NOMO-1 treated with DMSO at 0.1 percent for 48 hours (cell line): ENCODE measurements around the gene PPCDC.

Source experiments
- DNase-seq: peaks from one replicate; lab custom pipeline; 2025; ENCODE audit not compliant: unreplicated experiment; lab: John Stamatoyannopoulos, UW

The PPCDC gene

DNA sequence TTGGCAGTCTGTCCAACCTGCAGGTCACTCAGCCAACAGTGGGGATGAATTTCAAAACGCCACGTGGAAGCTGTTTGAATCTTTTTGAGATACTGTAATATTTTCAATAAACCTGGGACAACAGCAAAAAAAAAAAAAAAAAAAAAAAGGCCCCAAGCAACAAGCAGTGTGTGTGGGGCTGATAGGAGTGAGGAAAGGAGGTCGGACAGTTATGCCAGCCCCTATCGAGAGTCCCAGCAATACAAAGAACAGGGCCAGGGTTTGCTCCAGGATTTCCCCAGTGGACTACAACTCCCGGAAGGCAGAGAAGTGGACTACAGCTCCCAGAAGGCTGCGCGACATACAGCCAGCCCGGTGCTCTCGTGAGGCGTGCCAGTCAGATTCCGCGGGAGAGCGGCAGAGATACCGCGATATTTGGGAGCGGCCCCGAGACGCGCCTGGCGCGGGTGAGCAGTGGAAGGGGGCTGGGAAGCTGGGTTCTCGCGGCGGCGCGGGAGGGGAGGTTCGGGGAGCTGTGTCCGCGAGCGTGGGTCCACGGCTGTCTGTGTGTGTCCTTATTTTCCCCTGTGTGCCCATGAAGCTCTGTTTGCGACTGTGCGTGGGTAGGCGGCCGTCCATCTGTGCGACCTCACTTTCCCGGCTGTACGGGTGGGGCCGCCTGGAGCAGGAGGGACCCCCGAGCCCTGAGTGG lies at the start of gene PPCDC:
Gene PPCDC, plus strand, starts transcription at position 410 of the 691 bp plus-strand sequence. CDS start 4,729 bp downstream, outside the sequence.
- peak; percentile 94 for DNase-seq

GRCh38 chr15:74976159-74976558 lies 47.2 kb upstream of the PPCDC start:
- no peak for DNase-seq

GRCh38 chr15:74977599-74977998 lies 45.8 kb upstream of the PPCDC start:
- DNase-seq = no peak

GRCh38 chr15:74978077-74978476 lies 45.3 kb upstream of the PPCDC start:
- DNase-seq = no peak

DNA sequence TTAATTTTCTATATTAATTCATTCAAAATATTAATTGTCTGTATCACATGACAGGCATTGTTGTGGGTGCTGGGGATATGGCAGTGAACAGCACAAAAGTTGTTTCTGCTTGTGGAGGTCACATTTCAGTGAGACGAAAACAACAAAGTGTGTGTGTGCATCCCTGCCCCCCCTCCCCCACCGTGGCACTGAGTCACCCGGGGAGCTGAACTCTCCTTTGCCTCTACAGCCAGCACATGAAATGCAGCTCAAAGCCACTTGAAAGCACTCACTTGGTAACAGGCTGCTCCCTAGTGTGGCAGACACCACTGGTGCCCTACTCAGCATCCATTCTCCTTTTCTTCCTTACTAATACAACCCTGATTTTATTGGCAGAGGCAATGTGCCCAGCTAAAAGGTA lies 44.9 kb upstream of the PPCDC start:
- no peak for DNase-seq

DNA sequence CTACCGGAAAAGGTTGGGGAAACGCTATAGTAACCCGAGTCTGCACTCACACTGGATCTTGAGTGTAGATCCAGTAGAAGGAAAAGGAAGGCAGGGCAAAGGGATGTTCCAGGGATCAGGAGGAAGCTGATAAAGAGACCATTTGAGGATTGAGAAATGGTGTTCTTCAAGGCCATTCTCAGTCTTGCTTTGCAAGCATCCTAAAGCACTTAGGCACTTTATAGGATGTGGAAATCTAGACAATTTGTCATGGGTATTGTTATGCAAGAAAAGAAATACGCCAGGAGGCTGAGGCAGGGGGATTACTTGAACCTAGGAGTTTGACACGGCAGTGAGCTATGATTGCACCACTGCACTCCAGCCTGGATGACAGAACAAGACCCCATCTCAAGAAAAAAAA lies 41.2 kb upstream of the PPCDC start:
- peak; percentile 24 for DNase-seq

DNA sequence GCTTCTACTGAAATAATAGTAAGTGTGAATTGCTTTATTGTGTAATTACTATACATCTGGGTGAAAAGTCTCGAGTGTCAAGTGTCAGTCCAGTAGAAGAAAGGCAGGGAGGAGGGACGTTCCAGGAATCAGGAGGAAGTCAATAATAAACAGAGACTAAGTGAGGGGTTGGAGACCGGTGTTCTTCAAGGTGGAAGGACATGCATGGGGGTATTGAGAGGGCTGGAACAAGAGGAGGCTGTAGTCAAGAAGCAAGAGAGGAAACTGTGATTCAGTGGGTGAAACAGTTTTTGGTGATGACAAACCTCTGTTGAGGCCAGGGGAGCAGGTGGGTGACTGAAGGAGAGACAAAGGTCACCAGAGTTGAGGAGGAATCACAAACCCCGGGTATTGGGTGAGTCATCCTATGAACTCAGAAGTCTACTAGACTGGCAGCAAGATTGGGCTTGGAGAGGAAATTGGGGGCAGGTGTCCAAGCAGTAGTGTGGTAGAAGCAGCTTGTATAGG lies 39.6 kb upstream of the PPCDC start:
- peak; percentile 68 for DNase-seq

GRCh38 chr15:74988007-74988800 lies 35.2 kb upstream of the PPCDC start:
- DNase-seq = peak; percentile 44

GRCh38 chr15:74989527-74989926 lies 33.9 kb upstream of the PPCDC start:
- no peak for DNase-seq

DNA sequence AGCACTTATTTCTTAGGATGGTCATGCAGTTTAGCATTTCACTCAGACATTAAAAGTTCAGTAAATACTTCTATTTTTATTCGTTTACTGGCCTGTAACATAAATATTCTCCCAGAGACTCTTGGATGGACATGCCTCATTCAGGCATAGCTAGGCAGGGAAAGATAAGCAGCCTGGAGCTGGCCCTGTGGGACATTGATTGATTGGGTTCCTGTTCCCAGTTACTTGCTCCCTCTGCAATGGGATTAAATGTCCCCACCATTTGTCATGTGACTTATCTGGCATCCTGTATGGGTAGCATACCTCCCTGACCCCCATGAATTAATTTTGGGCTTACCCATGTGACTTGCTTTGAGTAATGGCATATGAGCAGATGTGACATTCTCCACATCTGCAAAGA lies 30.8 kb upstream of the PPCDC start:
- no peak for DNase-seq

DNA sequence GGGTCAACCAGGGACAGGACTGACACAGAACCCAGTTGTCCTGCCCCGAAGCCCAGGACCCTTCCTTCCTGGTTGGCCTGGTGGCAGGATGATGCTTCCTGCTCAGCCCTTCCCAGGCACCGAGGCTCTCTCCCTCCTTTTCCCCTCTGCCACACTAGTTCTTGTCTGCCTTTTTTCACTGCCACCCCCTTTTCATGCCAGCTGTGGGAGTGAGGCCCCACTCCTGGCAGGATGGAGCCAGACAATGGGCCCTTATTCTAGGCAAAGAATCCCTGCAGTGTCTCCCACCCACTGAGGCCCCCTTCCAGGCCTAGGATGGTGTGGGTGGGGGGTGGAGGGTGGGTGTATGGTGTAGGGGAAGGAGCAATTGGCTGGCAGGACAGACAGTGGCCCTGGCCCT lies 29.2 kb upstream of the PPCDC start:
- DNase-seq = no peak

GRCh38 chr15:74994685-74995084 lies 28.7 kb upstream of the PPCDC start:
- no peak for DNase-seq

DNA sequence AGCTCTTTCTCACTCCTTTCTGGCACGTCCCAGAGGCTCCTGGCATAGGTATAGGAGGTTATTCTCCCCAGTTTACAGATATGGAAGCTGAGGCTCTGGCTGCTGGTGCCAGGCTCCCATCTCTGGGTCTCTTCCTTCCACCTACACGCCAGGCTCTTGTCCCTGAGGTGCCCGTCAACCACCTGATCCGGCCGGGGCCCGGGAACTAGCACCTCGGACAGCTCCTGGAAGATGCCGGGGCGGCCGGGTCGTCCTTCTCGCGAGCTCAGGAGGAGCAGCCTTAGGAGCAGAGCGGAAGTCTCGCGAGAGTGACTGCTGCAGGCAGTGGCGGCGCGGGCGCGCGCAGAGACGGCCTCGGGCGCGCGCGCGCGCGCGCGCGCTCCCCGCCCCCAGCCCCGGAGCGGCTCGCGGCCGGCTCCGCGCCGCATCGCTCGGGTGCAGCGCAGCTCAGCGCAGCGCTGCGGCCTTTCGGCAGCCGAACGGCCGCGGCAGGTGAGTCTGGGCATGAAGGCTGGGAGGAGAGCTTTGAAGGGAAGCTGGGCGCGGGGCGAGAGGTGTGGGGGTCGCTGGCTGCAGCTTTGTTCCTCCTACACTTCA lies 28.1 kb upstream of the PPCDC start, which contains the start of gene SCAMP5:
Gene SCAMP5, plus strand, starts transcription at position 382 of the 597 bp plus-strand sequence. CDS start 16,277 bp downstream, outside the sequence.
- peak; percentile 84 for DNase-seq

- no peak for DNase-seq
These were observed 27.3 kb upstream of the PPCDC start for GRCh38 chr15:74995779-74996765.

GRCh38 chr15:74997141-74997540 lies 26.2 kb upstream of the PPCDC start:
- no peak for DNase-seq

- no peak for DNase-seq
These were observed 25.8 kb upstream of the PPCDC start for GRCh38 chr15:74997543-74997942.

GRCh38 chr15:75001310-75001709 lies 22.1 kb upstream of the PPCDC start:
- no peak for DNase-seq

DNA sequence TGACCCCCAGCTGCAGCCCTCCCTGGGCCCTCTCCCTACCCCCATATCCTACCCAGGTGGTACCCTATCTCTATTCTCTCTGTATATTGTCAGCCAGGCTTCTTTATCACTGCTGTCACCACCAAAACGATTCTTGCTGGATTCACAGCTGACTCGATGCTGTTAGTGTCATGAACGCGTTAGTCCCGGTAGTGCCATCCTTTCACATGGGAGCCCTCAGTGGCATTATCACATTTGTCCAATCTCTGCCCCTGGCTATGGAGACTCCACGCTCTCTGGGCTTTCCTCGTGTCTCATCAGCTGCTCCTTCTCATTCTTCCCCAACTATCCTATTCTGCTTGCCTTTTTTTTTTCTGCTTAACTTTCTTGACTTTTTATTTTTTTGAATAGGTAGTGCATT lies 21.0 kb upstream of the PPCDC start:
- no peak for DNase-seq

GRCh38 chr15:75007216-75007615 lies 16.2 kb upstream of the PPCDC start:
- no peak for DNase-seq

- DNase-seq = peak; percentile 70
These were observed 15.2 kb upstream of the PPCDC start for GRCh38 chr15:75008221-75008625.
